ENCODE measurements around the gene ULK4.
"Not testable (repeated sequence)": the region's sequence is repeated elsewhere in the genome, so short reads cannot be mapped to it uniquely, and the experiment has no call there.

The ULK4 gene

GRCh38 chr3:41683666-41684350, 278.1 kb downstream of the ULK4 start:
- DNase-seq, result no peak

GRCh38 chr3:41682996-41683395, 278.9 kb downstream of the ULK4 start:
- no peak for DNase-seq

GRCh38 chr3:41682382-41682781, 279.5 kb downstream of the ULK4 start:
- DNase-seq, result no peak

GRCh38 chr3:41681479-41681878, 280.4 kb downstream of the ULK4 start:
- DNase-seq, result no peak

GRCh38 chr3:41679374-41679773, 282.5 kb downstream of the ULK4 start:
- no peak for DNase-seq

GRCh38 chr3:41675102-41675501, 286.8 kb downstream of the ULK4 start:
- DNase-seq, result not testable (repeated sequence)

- no peak for DNase-seq
Observed at GRCh38 chr3:41674449-41674848, 287.5 kb downstream of the ULK4 start.

GRCh38 chr3:41673650-41674049, 288.3 kb downstream of the ULK4 start:
- DNase-seq, result no peak

GRCh38 chr3:41668379-41668778, 293.5 kb downstream of the ULK4 start:
- no peak for DNase-seq

- DNase-seq, result no peak
Observed at GRCh38 chr3:41662288-41662687, 299.6 kb downstream of the ULK4 start.

- DNase-seq, result no peak
Observed at GRCh38 chr3:41661796-41662195, 300.1 kb downstream of the ULK4 start.

- no peak for DNase-seq
Observed at GRCh38 chr3:41660510-41660909, 301.4 kb downstream of the ULK4 start.

- DNase-seq, result no peak
Observed at GRCh38 chr3:41653571-41654239, 308.2 kb downstream of the ULK4 start.

GRCh38 chr3:41652931-41653330, 309.0 kb downstream of the ULK4 start:
- no peak for DNase-seq

GRCh38 chr3:41652506-41652905, 309.4 kb downstream of the ULK4 start:
- DNase-seq, result no peak

- DNase-seq, result no peak
Observed at GRCh38 chr3:41651718-41652117, 310.2 kb downstream of the ULK4 start.

- DNase-seq, result no peak
Observed at GRCh38 chr3:41650406-41650805, 311.5 kb downstream of the ULK4 start.

GRCh38 chr3:41649129-41649739, 312.7 kb downstream of the ULK4 start:
- no peak for DNase-seq

- DNase-seq, result not testable (repeated sequence)
Observed at GRCh38 chr3:41647730-41648129, 314.2 kb downstream of the ULK4 start.

- DNase-seq, result no peak
Observed at GRCh38 chr3:41640076-41640475, 321.8 kb downstream of the ULK4 start.

- DNase-seq, result no peak
Observed at GRCh38 chr3:41638381-41638780, 323.5 kb downstream of the ULK4 start.

- DNase-seq, result no peak
Observed at GRCh38 chr3:41632700-41633099, 329.2 kb downstream of the ULK4 start.

- no peak for DNase-seq
Observed at GRCh38 chr3:41630708-41631107, 331.2 kb downstream of the ULK4 start.

GRCh38 chr3:41629986-41630385, 331.9 kb downstream of the ULK4 start:
- no peak for DNase-seq

All from AML-193 (cell line).